ENCODE results near the gene NRL.

Gene NRL

DNA sequence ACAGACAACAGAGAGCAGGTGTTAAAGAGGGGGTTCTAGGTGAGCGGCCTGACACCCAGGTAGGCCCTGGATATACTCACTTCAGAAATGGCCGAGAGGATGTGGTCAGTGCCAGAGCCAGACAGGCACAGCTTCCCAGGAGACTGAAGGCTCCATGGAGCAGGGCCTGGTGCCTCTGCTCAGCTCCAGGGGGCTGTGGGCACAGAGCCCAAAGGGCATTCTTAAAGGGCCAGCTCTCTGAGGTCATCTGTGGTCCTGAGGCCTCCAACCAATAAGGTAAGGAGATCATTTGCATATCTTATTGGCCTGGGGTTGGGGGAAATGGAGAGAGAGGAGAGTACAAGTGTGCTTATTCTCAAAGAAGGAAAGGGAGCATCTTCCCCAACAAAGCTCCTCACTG lies 30.3 kb downstream of the NRL start:
- in situ Hi-C loops (cut with MboI; ENCODE audit: low sequenced_read_pairs) = no loop called here

DNA sequence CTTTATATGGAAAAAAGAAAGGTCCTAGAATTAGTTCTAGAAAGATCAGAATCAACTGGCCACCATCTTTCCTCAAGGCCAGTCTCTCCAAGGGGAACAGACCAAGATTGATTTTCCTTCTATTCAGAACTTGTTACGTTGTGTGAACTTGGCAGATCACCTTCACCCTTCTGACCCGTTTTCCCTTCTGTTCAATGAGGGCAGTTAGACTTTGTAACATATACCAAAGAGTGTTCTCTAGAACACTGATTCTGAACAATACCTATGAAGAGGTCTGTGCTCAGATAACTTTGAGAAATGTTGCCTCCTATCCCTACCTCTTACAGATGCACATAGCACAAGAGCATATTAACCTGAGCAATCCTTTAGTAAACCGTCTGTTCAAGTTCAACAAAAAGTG lies 31.3 kb downstream of the NRL start:
- in situ Hi-C loops (cut with MboI; ENCODE audit: low sequenced_read_pairs) = no loop called here

DNA sequence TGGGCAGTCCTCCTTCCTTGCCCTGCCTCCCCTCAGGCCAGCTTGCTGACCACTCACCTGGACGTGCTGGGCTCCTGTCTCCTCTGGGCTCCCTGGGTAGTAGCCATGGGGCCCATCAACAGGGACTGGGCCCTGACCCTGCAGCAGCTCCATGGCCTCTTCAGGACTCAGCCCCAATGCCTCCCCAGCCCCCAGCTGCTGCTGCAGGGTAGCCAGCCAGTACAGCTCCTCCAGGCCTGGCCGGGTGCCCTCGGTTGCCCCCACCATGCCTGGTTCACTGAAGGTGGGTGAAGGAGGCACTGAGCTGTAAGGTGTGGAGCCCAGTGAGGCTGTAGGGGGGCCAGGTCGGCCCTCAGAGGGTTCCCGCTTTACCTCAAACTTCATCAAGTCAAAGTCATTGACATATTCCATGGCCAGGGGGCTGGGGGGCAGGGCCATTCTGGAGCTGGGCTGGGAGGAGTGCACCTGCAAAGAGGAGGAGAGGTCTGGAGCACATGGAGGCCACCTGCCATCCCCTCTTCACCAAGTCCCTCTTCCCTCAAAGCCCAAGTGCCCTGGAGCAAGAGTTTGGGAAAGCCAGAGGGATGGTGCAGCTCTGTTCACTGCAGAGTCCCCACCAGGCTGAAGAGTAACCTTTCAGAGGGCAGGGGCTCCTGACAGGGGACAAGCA lies 32.2 kb downstream of the NRL start:
- in situ Hi-C loops (cut with MboI; ENCODE audit: low sequenced_read_pairs) = no loop called here

DNA sequence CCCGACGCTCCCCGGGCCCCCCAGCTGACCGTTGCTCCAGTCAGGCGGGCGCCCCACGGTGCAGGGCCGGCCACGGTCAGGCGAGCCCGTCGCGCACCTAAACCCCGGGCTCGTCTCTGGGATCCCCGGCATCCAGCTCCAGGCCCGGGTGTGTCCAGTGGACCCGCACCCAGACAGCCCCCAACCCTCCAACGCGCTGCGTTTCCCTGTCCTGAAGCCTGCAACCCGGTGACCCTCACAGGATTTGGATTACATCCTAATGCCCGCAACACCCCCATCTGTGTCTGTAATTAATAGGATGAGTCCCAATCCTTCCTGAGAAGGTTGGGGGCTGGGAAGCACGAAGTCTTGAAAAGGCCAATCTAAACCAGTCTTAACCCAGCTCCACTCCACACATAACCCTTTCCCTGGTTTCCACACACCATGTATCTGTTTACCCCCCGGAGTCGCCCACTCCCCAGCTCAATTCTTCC lies 33.0 kb downstream of the NRL start:
- in situ Hi-C loops (cut with MboI; ENCODE audit: low sequenced_read_pairs) = no loop called here

DNA sequence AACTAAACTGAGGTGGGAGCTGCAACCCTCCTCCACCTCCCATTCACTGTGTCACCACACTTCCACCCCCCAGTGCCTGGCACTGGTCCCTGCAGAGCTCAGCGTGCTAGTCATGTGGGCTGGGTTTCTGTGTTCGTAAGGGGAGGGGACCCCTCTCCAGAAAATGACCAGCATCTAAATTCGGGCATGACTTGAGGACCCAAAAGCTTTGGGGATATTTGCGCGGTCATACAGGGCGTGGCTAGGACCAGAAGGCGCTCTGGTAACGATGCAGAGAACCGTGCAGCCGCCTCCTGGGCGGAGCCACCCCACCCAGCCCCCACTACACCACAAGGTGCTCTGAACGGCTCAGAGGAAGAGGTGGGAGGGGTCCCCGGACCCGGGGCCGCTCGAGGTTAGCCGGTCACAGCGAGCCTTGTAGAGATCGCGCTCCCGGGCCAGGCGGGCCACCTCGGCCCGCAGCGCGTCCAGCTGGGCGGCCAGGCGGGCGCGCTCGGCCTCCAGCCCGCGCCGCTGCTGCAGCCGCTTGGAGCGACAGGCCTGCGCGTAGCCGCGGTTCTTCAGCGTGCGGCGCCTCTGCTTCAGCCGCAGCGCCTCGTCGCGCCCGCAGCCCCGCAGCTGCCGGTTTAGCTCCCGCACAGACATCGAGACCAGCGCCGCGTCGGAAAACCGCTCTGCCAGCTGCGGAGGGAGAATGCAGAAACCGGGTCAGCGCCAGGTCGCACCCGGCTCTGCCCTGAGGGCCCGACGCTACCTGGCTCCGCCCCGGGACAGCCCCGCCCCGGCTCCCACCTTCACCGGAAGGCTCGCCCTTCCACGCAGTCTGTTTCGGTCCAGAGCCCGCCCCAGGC lies 33.6 kb downstream of the NRL start:
- in situ Hi-C loops (cut with MboI; ENCODE audit: low sequenced_read_pairs) = no loop called here

DNA sequence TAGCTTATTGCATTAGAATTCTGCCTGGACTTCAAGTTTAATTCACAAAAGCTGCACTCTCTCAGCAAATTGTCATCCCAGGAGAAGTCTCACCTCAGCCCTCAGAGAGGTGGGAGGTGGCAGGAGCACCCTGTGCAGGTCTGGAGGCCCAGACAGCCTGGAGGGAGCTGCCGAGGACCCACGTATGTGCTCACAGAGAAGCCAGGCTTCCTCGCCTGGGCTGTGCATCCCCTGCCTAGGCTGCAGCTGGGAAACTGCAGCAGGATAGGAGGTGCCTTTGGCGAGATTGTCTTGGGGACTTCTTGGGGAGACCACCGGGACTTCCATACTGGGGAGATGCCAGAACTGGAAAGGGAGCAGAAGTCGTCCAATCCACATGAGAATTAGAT lies 34.6 kb downstream of the NRL start:
- in situ Hi-C loops (cut with MboI; ENCODE audit: low sequenced_read_pairs) = no loop called here

DNA sequence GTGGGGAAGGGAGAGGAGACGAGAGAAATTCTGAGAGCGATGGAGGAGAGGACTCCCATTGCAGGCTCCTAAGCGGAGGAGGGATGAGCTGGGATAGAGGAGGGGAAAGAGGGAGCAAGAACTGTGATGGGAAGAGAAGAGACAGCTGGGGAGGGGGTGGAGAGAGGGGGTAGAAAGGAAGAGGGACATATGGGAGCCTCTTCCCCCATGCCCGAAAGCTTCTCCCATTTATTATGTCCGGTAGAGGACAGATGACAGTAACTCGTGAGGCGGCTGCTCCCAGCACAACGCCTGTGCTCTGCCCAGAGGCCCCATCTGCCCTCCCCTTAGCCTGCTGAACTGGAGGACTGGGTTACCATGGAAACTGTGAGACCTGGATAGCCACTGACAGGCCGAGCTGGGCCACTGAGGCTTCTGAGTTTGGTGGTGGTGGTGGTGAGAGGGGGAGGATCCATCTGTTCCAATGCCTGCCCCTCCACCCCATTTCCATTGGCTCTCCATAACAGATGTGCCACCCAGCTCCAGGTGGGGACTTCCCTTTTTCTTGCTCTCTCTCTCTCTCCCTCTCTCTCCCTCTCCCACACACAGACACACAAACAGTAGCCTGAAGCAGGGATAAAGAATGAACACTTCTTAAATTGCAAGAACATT lies 35.1 kb downstream of the NRL start:
- in situ Hi-C loops (cut with MboI; ENCODE audit: low sequenced_read_pairs) = no loop called here

DNA sequence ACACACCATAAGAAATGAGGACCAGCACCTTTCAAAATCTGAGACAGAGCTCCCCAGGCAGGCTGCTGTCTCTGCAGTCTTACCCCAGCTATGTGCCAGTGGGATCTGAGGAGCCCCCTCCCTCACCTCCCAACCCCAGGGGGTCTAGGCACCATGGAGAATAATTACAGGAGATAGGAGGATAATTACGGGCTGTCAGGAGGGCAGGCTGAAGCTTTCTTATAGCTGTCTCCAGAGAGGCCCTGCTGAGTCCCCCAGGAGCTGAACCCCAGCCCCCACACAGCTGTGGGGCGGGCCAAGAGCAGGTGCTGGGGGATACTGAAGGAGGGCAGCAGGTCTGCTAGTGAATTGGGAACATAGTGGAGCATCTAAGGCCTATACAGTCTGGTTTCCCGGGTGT lies 36.6 kb downstream of the NRL start:
- in situ Hi-C loops (cut with MboI; ENCODE audit: low sequenced_read_pairs) = no loop called here

DNA sequence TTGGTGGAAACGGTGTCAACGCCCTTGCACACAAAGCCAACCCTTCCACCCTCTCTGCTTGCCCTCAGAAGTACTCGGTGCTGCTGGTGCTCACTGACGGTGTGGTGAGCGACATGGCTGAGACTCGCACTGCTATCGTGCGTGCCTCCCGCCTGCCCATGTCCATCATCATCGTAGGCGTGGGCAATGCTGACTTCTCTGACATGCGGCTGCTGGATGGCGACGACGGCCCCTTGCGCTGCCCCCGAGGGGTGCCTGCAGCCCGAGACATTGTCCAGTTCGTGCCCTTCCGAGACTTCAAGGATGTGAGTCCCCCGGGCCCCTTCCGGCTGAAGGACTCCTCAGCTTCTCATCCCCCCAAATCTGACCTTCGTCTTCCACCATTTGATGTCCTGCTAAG lies 37.7 kb downstream of the NRL start:
- in situ Hi-C loops (cut with MboI; ENCODE audit: low sequenced_read_pairs) = no loop called here

DNA sequence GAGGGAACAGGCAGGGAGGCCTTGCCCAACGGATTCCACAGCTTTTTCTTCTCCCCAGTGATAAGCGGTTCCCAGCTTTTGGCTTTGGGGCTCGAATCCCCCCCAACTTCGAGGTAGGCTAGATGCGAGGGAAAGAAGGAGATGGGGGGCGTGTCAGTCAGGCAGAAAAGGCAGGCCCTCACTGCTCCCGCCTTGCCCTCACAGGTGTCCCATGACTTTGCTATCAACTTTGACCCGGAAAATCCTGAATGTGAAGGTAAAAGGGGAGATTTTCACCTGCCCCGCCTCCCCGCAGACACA lies 38.5 kb downstream of the NRL start:
- in situ Hi-C loops (cut with MboI; ENCODE audit: low sequenced_read_pairs) = no loop called here

DNA sequence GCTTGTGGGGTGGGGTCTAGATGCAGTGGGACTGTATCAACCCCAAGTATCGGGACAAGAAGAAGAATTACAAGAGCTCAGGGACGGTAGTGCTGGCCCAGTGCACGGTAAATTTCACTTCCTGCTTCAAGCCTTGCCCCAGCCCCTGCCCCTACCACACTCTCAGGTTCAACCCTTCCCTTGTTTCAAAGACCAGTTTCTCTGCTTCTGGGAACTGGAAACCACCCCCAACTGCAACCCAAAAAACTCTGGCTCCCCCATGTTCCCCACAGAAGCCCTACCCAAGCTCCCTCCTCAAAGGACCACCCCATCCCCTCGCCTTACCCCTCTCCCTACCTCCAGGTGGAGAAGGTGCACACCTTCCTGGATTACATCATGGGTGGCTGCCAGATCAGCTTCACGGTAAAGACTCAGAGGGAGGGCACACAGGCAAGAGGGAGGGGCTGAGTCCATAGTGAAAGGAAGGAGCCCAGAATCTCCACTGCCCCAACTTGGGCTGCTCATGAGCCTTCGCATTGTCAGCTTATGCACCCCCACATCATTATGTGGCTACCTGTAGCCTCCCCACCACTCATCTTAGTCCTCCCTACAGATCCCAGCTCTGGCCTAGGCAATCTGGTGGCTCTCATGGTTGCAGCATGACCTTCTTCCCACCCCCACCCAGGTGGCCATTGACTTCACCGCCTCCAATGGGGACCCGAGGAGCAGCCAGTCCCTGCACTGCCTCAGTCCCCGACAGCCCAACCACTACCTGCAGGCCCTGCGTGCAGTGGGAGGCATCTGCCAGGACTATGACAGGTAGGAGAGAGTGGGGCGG lies 39.1 kb downstream of the NRL start:
- in situ Hi-C loops (cut with MboI; ENCODE audit: low sequenced_read_pairs) = no loop called here

DNA sequence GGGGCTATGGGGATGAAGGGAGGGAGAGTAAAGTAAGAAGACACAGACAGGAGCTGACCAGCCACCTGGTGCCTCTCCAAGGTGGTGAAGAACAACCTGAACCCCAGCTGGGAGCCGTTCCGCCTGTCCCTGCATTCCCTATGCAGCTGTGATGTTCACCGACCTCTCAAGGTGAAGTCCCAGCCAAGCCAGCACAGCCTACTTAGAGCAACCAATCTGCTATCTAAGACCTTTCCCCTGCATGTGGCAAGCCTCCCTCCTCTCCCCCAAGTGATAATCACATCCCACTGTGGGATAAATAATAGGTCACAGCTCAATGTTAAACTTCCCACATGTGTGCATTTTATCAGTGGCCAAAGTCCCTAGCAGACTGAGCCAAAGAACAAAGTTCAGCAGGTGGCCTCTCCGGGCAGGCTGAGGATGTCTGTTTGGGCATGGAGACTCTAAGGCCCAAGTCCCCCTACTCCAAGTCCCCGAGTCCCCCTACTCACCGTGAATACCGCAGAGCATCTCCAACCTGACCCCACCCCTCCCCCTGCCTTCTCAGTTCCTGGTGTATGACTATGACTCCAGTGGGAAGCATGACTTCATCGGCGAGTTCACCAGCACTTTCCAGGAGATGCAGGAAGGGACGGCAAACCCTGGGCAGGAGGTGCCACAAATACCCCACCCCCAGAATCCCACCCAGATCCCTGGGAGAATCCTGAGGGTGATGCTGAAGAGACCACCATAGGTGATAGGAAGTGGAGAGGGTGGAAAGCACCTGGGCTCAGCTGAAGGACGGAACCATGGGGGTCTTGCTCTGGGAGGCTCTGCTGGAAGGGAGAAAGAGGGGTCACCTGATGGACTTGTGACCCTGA lies 39.9 kb downstream of the NRL start:
- in situ Hi-C loops (cut with MboI; ENCODE audit: low sequenced_read_pairs) = no loop called here

DNA sequence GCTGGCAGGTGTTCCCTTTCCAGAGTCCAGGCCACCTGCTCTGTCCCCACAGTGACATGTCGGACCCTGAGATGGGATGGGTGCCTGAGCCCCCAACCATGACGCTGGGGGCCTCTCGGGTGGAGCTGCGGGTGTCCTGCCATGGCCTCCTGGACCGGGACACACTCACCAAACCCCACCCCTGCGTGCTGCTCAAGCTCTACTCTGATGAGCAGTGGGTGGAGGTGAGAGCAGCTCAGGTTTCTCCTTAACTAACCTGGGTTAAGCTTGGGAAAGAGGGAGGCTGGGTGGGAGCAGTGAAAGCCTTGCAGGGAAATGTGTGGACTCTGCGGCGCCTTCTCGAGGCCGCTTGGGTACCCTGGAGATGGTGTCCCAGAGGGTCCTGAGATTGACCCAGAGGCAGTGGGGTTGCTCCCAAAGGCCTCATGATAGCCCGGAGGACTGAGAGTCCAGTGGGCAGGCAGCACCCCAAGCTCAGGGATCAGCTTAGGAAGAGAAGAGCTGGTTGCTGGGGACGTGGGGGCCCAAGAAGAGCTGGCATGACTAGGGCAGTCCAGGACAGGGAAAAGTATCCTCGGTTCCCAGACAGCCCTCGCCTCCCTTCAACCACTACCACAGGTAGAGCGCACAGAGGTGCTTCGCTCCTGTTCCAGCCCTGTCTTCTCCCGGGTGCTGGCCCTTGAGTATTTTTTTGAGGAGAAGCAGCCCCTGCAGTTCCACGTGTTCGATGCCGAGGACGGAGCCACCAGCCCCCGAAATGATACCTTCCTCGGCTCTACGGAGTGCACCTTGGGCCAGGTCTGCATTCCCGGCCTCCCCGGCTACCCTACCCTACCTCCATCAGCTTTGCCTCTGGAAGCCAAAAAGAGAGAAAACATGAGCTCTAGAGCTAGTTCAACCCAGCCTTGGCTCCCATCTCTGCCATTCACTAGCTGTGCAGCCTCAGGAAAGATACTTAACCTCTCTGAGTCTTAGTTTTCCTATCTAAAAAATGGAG lies 41.6 kb downstream of the NRL start:
- in situ Hi-C loops (cut with MboI; ENCODE audit: low sequenced_read_pairs) = no loop called here

DNA sequence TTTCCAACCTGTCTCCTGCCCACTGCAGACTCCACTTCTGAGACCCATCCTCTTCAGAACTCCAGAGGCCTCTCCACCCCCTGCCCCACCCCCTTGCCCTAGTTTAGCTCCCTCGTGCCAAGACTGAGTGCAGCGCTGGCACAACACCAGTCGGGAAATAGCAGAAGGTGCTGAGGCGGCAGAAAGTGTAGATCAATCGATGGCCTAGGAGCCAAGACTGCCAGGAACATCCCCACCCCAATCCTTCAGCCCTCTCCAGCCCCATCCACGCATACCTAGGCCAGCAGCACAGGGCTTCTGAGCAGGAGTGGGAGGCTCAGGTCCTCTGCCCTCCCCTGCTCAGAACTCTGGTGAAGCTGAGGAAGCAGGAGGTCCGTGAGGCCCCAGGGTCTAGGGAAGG lies 42.3 kb downstream of the NRL start:
- in situ Hi-C loops (cut with MboI; ENCODE audit: low sequenced_read_pairs) = no loop called here

DNA sequence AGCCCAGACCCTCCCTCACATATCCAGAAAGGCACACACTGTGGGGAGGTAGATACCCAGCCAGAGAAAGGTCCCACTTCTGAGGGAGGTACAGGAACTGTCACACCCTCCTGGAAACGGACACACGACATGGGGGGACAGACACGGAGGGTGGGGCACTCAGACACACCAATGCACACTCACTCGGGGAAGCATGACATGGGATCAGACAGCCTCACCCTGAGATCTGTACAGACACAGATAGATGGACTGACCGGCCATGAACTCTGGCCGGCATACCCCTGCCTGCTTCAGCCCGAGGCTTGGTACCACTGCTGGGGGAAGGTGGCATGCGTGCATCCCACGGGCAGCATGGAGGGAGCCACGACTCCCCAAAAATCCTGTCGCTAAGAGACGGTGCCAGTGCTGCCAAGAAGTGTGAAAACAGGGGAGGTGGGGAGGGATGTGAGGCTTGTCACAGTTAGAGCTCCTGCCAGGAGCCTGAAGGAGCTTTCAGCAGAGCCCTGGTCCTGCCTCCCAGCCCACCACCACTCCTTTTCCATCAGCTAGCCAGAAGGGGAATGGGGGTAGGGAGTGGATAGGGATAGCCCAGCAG lies 42.8 kb downstream of the NRL start:
- in situ Hi-C loops (cut with MboI; ENCODE audit: low sequenced_read_pairs) = no loop called here

DNA sequence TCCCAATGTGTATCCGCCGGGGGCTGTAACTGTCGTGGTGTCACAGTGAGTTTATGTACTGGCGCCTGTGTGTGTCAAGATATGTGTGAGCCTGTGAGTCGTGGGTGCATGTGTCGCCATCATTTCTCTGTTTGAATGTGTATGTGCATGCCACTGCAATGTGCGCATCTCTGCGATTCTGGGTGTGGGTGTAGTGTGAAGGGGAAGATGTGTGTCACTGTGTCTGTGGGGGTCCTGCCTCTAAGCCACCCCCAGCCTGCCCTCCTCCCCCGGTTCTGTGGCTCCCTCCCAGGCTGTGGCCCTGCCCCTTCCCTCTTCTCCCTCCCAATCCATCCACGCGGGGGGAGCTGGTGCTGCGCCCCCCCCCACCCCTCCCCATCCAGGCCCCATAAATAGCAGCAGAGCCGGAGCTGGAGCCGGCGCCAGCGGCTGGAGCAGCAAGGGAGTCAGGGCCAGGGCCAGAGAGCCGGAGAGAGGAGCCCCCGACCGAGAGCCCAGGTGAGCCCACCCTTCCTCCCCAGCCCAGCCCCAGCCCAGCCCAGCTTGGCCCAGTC lies 43.5 kb downstream of the NRL start, which contains the start of gene CPNE6:
Gene CPNE6, plus strand, starts transcription at position 419 of the 554 bp plus-strand sequence. CDS start 1,375 bp downstream, outside the sequence.
- in situ Hi-C loops (cut with MboI; ENCODE audit: low sequenced_read_pairs) = no loop called here

DNA sequence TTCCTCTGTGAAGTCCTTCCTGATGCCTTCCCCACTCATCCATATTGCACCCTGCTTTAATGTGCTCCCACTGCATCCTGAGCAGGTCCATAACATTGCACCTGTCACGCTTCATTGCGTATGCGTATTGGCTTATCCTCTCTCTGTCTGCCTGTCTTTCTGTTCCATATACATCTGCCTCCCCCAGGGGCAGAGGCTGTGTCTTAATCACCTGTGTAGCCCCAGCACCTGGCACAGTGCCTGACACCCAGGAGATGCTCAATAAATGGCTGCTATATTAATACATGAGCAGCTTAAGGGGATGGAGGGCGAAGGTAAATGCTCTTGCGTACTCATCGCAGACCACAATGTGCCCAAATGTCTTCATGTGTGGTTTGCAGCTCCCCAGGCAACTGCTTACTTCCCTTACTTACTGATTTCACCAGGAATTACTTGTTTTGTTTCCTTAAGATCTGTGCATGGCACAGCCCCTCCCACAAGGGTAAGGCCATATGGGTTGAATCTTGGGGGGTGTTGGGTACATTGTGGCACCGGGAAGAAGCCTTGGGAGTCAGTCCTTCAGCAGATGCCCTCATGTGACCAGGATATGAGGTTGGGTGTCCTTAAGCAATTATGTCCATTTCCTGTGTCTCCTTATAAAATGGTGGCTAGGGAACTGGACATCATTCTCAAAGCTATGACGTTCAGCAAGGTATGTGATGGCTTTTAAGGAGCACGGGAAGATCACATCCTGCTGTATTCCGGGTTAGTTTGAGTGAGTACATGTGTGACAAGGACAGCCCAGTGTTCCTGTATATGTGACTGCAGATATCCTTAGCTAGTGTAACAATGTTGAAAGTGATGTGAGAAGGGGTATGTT lies 44.2 kb downstream of the NRL start:
- in situ Hi-C loops (cut with MboI; ENCODE audit: low sequenced_read_pairs) = no loop called here

DNA sequence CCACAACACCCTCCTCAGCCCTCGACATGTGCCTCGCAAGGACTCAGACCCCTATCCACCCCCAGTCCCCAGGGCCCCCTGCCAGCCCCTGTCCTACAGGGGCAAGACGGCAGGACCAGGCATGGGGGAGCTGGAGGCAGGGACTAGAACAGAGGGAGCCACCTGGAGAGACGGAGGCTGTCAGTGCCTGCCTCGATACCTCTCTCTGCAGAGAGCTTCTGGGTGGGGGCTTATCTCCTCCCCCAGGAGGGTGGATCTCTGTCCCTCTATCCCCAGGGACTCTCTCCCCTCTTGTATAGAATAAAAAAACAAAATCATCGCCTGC lies 45.4 kb downstream of the NRL start:
- in situ Hi-C loops (cut with MboI; ENCODE audit: low sequenced_read_pairs) = no loop called here
